Endothelial cell of umbilical vein (primary cell): ENCODE results near the gene FRYL. TPM values are rescaled to one million over a fixed set of nuclear protein-coding genes. Genes with fewer than 3 reads are reported as not detected.

Experiments used
- BruUV-seq: library from RNA; stranded (reverse); fragments of 400-500 nt; replicated peaks from 2 replicates; lab custom pipeline; 2021; lab: Mats Ljungman, UMichigan
- CTCF ChIA-PET: fragments of 300-600, 350-600 bp; sonication (Branson Sonifier 250); formaldehyde crosslinking; loops from one replicate; lab custom pipeline; 2021; ENCODE audit warnings: antibody characterized with exemption, inconsistent platforms; lab: Charles Lee
- POLR2A ChIA-PET: fragments of 300-600, 350-600 bp; sonication (Branson Sonifier 250); formaldehyde crosslinking; loops from one replicate; lab custom pipeline; 2021; ENCODE audit warnings: antibody characterized with exemption, inconsistent platforms; lab: Charles Lee
- DNase-seq: peaks from one replicate; pipeline ENCODE4 v3.0.0-alpha.2; 2011; ENCODE audit warnings: low read depth, low spot score
- FAIRE-seq: peaks from 2 replicates; lab custom pipeline; 2011; peaks lifted over from hg19 to GRCh38; lab: Jason Lieb, UNC
- H2AFZ ChIP-seq: 2 replicates; pipeline ENCODE4 v1.6.0; 2012; ENCODE audit warnings: low read depth, low read length, control low read depth, inconsistent platforms
- H3K27ac ChIP-seq: 2 replicates; pipeline ENCODE4 v1.5.1; 2011; ENCODE audit warnings: low read depth, mild to moderate bottlenecking, control low read depth, low read length, moderate library complexity; ENCODE audit not compliant: insufficient read depth
- H3K27me3 ChIP-seq, 2 experiments: 2 replicates each; pipeline versions ENCODE4 v1.6.0 to v1.6.1; 2011; ENCODE audit warnings: low read length in 2 of 2, mixed read lengths in 1 of 2; ENCODE audit not compliant: control insufficient read depth in 2 of 2, insufficient read depth in 2 of 2
- H3K36me3 ChIP-seq, 2 experiments: 2 replicates in 1 of 2; 3 replicates in 1 of 2; pipeline ENCODE4 v1.5.1; 2011; ENCODE audit warnings: low read length in 2 of 2, mild to moderate bottlenecking in 1 of 2, moderate library complexity in 1 of 2; ENCODE audit not compliant: control insufficient read depth in 2 of 2, insufficient read depth in 2 of 2; ENCODE audit errors: extremely low read depth in 1 of 2
- H3K4me1 ChIP-seq: 3 replicates; pipeline ENCODE4 v1.5.1; 2011; ENCODE audit warnings: mild to moderate bottlenecking, low read length; ENCODE audit not compliant: control insufficient read depth, insufficient read depth; ENCODE audit errors: extremely low read depth
- H3K4me2 ChIP-seq: 2 replicates; pipeline ENCODE4 v1.6.1; 2011; ENCODE audit warnings: low read length, control low read depth, mixed read lengths; ENCODE audit not compliant: insufficient read depth
- H3K4me3 ChIP-seq, 3 experiments: fragments of 200-600 bp in 1 of 3; sonication (generic), shearing (Covaris generic) in 1 of 3; replicated peaks in 1 of 3; 2 replicates each; pipeline ENCODE4 v1.5.1; 2011 to 2016; ENCODE audit warnings: control low read depth in 3 of 3, low read length in 3 of 3, mild to moderate bottlenecking in 2 of 3, inconsistent platforms in 1 of 3, low read depth in 1 of 3, moderate library complexity in 1 of 3; ENCODE audit not compliant: insufficient read depth in 1 of 3
- H3K79me2 ChIP-seq: 2 replicates; pipeline ENCODE4 v1.6.0; 2012; ENCODE audit warnings: low read length, inconsistent platforms; ENCODE audit not compliant: control insufficient read depth, insufficient read depth
- H3K9ac ChIP-seq: replicated peaks from 2 replicates; pipeline ENCODE3; 2011; ENCODE audit warnings: low read length, control low read depth; ENCODE audit not compliant: insufficient read depth; ENCODE audit errors: extremely low read depth
- H3K9me1 ChIP-seq: replicated peaks from 3 replicates; pipeline ENCODE4 v1.6.0; 2011; ENCODE audit warnings: mild to moderate bottlenecking, low read length; ENCODE audit not compliant: control insufficient read depth, insufficient read depth; ENCODE audit errors: extremely low read depth
- H3K9me3 ChIP-seq: replicated peaks from 2 replicates; pipeline ENCODE4 v1.5.1; 2012; ENCODE audit warnings: low read length, inconsistent platforms; ENCODE audit not compliant: control insufficient read depth, insufficient read depth
- H4K20me1 ChIP-seq: replicated peaks from 2 replicates; pipeline ENCODE3; 2011; ENCODE audit warnings: mild to moderate bottlenecking, low read length; ENCODE audit not compliant: control insufficient read depth, insufficient read depth; ENCODE audit errors: extremely low read depth
- CTCF ChIP-seq, 2 donors: IDR thresholded peaks; 1 replicate in 1 of 2; 2 replicates in 1 of 2; pipeline ENCODE4 v1.5.1; 2011; ENCODE audit warnings: low read length in 2 of 2, mild to moderate bottlenecking in 2 of 2, moderate library complexity in 2 of 2, control low read depth in 1 of 2, inconsistent platforms in 1 of 2, low read depth in 1 of 2; ENCODE audit not compliant: insufficient read depth in 1 of 2; ENCODE audit errors: extremely low read depth in 1 of 2
- EZH2 ChIP-seq: IDR thresholded peaks from 2 replicates; pipeline ENCODE4 v1.6.1; 2012; ENCODE audit warnings: borderline replicate concordance, low read depth, mild to moderate bottlenecking, moderate library complexity, low read length, inconsistent platforms; ENCODE audit not compliant: severe bottlenecking
- FOS ChIP-seq: IDR thresholded peaks from 2 replicates; pipeline ENCODE4 v1.6.1; 2011; ENCODE audit warnings: mild to moderate bottlenecking, low read length, moderate library complexity, borderline replicate concordance; ENCODE audit not compliant: insufficient read depth
- GATA2 ChIP-seq: IDR thresholded peaks from 2 replicates; pipeline ENCODE4 v1.7.0; 2011; ENCODE audit warnings: low read depth, mild to moderate bottlenecking, moderate library complexity, mixed read lengths, low read length; ENCODE audit not compliant: insufficient read length, insufficient read depth
- JUN ChIP-seq: IDR thresholded peaks from 2 replicates; pipeline ENCODE4 v1.6.1; 2011; ENCODE audit warnings: borderline replicate concordance, low read depth; ENCODE audit not compliant: insufficient read length, insufficient read depth
- MAX ChIP-seq: IDR thresholded peaks from 2 replicates; pipeline ENCODE4 v1.6.1; 2011; ENCODE audit not compliant: insufficient read depth, insufficient read length
- MYC ChIP-seq: IDR thresholded peaks from one replicate; pipeline ENCODE4 v1.6.1; 2011; ENCODE audit warnings: mild to moderate bottlenecking, low read depth, low read length
- POLR2A ChIP-seq: IDR thresholded peaks from 2 replicates; pipeline ENCODE4 v1.6.1; 2012; ENCODE audit warnings: low read depth, mild to moderate bottlenecking, control low read depth, low read length
- POLR2AphosphoS5 ChIP-seq: IDR thresholded peaks from 2 replicates; pipeline ENCODE4 v1.6.1; 2012; ENCODE audit warnings: low read depth, mild to moderate bottlenecking, control low read depth, low read length, moderate library complexity; ENCODE audit not compliant: insufficient read depth
- dilution Hi-C: fragments of 300-500 bp; cut with MboI; formaldehyde crosslinking; loops from one replicate; pipeline ENCODE4 v1.15.0; 2019; ENCODE audit warnings: low sequenced_read_pairs; ENCODE audit not compliant: extremely low pct_ligation_motif_present
- intact Hi-C: fragments of 100-400 bp; cut with micrococcal nuclease; formaldehyde crosslinking; loops from one replicate; pipeline ENCODE4 v1.10.0; 2022
- polyA plus RNA-seq, 4 experiments: library from polyadenylated mRNA; depleted of rRNA in 3 of 4; stranded (reverse) in 3 of 4; unstranded in 1 of 4; fragments of >200 nt; gene quantifications; 2 replicates each; pipeline versions ENCODE4 v1.2.1 to v1.2.3, GENCODE V29; 2011 to 2012; ENCODE audit warnings: missing spikeins in 1 of 4
- total RNA-seq: library from RNA; stranded (reverse); gene quantifications from 2 replicates; pipeline ENCODE4 v1.2.3, GENCODE V29; 2021

Gene FRYL
- total and polyA plus RNA-seq, 2 donors (not counting 3 experiments of a cell fraction or from before 2014, with no cell fraction given) = 17.0 to 84.9 TPM

GRCh38 chr4:48686369-48686768 lies 93.7 kb downstream of the FRYL start:
- Histone ChIP-seq H3K9ac (no peak overlapping the region), H3K4me2 (no peak overlapping the region), H3K4me3 (no peak overlapping the region), H3K36me3 (no peaks in the 10 kb centered on the region), H3K79me2 (peaks cover 46% of the 10 kb centered on the region), H3K27ac (no peak overlapping the region), H3K27me3 (no peaks in the 10 kb centered on the region), H2AFZ (no peak overlapping the region), H3K4me1 (peaks cover 9% of the 10 kb centered on the region), H4K20me1 (peaks cover 2% of the 10 kb centered on the region), H3K9me1 (no peaks in the 10 kb centered on the region), H3K9me3 (no peaks in the 10 kb centered on the region)
- no peak for DNase-seq
- dilution Hi-C loops = no loop called here
- BruUV-seq = no TSS peak
- ChIA-PET CTCF (interaction anchor here (0.7 kb wide), 1 partner anchor 225 kb away, joined by 3 read pairs; no protein-coding TSS in a partner anchor), POLR2A (no interaction called here)
- intact Hi-C loops = no loop called here
- FAIRE-seq = no peak
- no peak for TF ChIP-seq MAX
- no peak for TF ChIP-seq GATA2
- TF ChIP-seq MYC = no peak
- TF ChIP-seq CTCF (IDR thresholded peaks at IDR 0.05; ENCODE audit: extremely low read depth in 1 of 2, insufficient read depth in 1 of 2, low read depth in 1 of 2, low read length in 2 of 2) = no peak
- no peak for TF ChIP-seq POLR2A
- no peak for TF ChIP-seq POLR2AphosphoS5
- no peak for TF ChIP-seq EZH2
- TF ChIP-seq JUN = no peak
- no peak for TF ChIP-seq FOS
